GM21390 (cell line): Measurements from ENCODE around the gene SUCNR1.
"Not testable (repeated sequence)": the region's sequence is repeated elsewhere in the genome, so short reads cannot be mapped to it uniquely, and the experiment has no call there.

Experiments
- ATAC-seq: cut with Tn5 transposase; IDR thresholded peaks from one replicate; pipeline ENCODE4 v1.9.1; 2021; ENCODE audit not compliant: unreplicated experiment

The SUCNR1 gene

GRCh38 chr3:151871639-151872468 is 1.6 kb upstream of the SUCNR1 start:
- peak; percentile 92 for ATAC-seq

GRCh38 chr3:151874079-151874478 is 636 bp downstream of the SUCNR1 start:
- ATAC-seq = not testable (repeated sequence)

GRCh38 chr3:151875759-151876158 is 2.3 kb downstream of the SUCNR1 start:
- ATAC-seq = peak; percentile 31

- no peak for ATAC-seq
Observed at GRCh38 chr3:151877269-151877668, 3.8 kb downstream of the SUCNR1 start.

- no peak for ATAC-seq
Observed at GRCh38 chr3:151878465-151878864, 5.0 kb downstream of the SUCNR1 start.

GRCh38 chr3:151879037-151879436 is 5.6 kb downstream of the SUCNR1 start:
- no peak for ATAC-seq

- peak; percentile 64 for ATAC-seq
Observed at GRCh38 chr3:151879679-151880415, 6.4 kb downstream of the SUCNR1 start.

- no peak for ATAC-seq
Observed at GRCh38 chr3:151880416-151880690, 6.9 kb downstream of the SUCNR1 start.

GRCh38 chr3:151881137-151881536 is 7.7 kb downstream of the SUCNR1 start:
- no peak for ATAC-seq

GRCh38 chr3:151885397-151885796 is 12.0 kb downstream of the SUCNR1 start:
- not testable (repeated sequence) for ATAC-seq

- ATAC-seq = not testable (repeated sequence)
Observed at GRCh38 chr3:151887450-151888211, 14.2 kb downstream of the SUCNR1 start.

GRCh38 chr3:151890721-151891141 is 17.3 kb downstream of the SUCNR1 start:
- peak; percentile 76 for ATAC-seq

GRCh38 chr3:151891721-151892120 is 18.3 kb downstream of the SUCNR1 start:
- ATAC-seq = no peak

GRCh38 chr3:151894219-151894618 is 20.8 kb downstream of the SUCNR1 start:
- ATAC-seq = no peak

- ATAC-seq = no peak
Observed at GRCh38 chr3:151895478-151896241, 22.2 kb downstream of the SUCNR1 start.

- ATAC-seq = no peak
Observed at GRCh38 chr3:151896246-151897012, 23.0 kb downstream of the SUCNR1 start.

GRCh38 chr3:151898121-151898520 is 24.7 kb downstream of the SUCNR1 start:
- ATAC-seq = not testable (repeated sequence)

GRCh38 chr3:151898564-151899261 is 25.3 kb downstream of the SUCNR1 start:
- not testable (repeated sequence) for ATAC-seq

GRCh38 chr3:151899996-151900395 is 26.6 kb downstream of the SUCNR1 start:
- ATAC-seq = no peak
